HEK293T (cell line): ENCODE measurements around the gene HDAC8.

Experiments used
- CTBP1 ChIP-seq: fragments of 450-650 bp; IDR thresholded peaks from 2 replicates; pipeline ENCODE4 v1.6.1; 2016; ENCODE audit warnings: borderline replicate concordance
- ELF4 ChIP-seq: fragments of 450-650 bp; IDR thresholded peaks from 2 replicates; pipeline ENCODE4 v1.6.1; 2017; ENCODE audit warnings: antibody characterized with exemption
- FOXA1 ChIP-seq: fragments of 450-650 bp; IDR thresholded peaks from 2 replicates; pipeline ENCODE4 v1.6.1; 2016; ENCODE audit warnings: mild to moderate bottlenecking
- FOXK2 ChIP-seq: fragments of 450-650 bp; IDR thresholded peaks from 2 replicates; pipeline ENCODE4 v1.6.1; 2016; ENCODE audit warnings: mild to moderate bottlenecking
- FOXM1 ChIP-seq: fragments of 450-650 bp; IDR thresholded peaks from 2 replicates; pipeline ENCODE4 v1.6.1; 2017; ENCODE audit warnings: mild to moderate bottlenecking, borderline replicate concordance
- LEF1 ChIP-seq: fragments of 450-650 bp; IDR thresholded peaks from 2 replicates; pipeline ENCODE4 v1.6.1; 2017; ENCODE audit warnings: mild to moderate bottlenecking, borderline replicate concordance
- NFRKB ChIP-seq: fragments of 450-650 bp; IDR thresholded peaks from 2 replicates; pipeline ENCODE4 v1.6.1; 2016; ENCODE audit warnings: mild to moderate bottlenecking, moderate library complexity
- SP1 ChIP-seq: fragments of 450-650 bp; IDR thresholded peaks from 2 replicates; pipeline ENCODE4 v1.6.1; 2017
- TARDBP ChIP-seq: fragments of 450-650 bp; IDR thresholded peaks from 2 replicates; pipeline ENCODE4 v1.6.1; 2016
- ZNF384 ChIP-seq: fragments of 450-650 bp; IDR thresholded peaks from 2 replicates; pipeline ENCODE4 v1.6.1; 2016

DNA sequence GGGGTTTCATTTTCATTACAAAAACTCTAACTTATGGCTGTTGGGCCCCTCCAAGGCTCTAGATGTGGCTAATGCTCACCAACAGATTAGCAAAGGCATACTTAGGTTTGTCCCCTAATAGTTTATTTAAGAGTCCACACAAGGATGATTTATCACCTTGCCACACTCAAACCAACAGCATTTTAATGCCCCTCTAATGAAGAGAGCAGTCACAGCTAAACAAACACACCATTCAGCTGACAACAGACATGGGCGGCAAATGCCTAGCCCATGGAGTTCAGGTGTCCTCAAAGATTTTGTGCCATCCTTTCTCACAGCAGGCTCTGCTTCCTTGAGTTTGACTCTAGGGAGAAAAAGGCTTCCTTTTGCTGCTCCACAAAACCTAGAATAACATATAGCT is 205.1 kb downstream of the HDAC8 start:
- TF ChIP-seq FOXM1 (no peak), FOXA1 (no peak), SP1 (no peak), ZNF384 (no peak), TARDBP (no peak), CTBP1 (no peak), FOXK2 (no peak), LEF1 (no peak), NFRKB (no peak), ELF4 (no peak)
